ENCODE data around the gene ZNF835. TPM values are rescaled to one million over a fixed set of nuclear protein-coding genes. Genes with fewer than 3 reads are reported as not detected.

ZNF835 gene
- total RNA-seq, 1 experiment from 2014 or later, result 0.07 TPM

DNA sequence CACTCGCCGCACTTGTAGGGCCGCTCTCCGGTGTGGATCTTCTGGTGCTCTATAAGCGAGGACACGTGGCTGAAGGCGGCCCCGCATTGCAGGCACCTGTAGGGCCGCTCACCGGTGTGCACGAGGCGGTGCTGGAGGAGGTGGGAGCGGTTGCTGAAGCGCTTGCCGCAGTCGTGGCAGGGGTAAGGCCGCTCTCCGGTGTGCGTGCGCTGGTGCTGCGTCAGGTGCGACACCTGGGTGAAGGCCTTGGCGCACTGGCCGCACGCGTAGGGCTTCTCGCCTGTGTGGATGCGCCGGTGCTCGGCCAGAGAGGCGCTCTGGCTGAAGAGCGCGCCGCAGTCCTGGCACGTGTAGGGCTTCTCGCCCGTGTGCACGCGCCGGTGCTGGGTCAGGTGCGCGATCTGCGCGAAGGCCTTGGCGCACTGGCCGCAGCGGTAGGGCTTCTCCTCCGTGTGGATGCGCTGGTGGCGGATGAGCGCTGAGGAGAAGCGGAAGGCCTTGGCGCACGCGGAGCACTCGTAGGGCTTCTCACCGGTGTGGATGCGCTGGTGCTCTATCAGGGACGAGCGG is 7.5 kb downstream of the ZNF835 start:
- Histone ChIP-seq H3K79me1 (ENCODE audit: insufficient read depth, low read depth, low read length, poor library complexity, severe bottlenecking) (no peaks in the 10 kb centered on the region), H3K79me2 (ENCODE audit: insufficient read depth, low read length) (no peaks in the 10 kb centered on the region), H3K9me3 (ENCODE audit: control insufficient read depth, low read depth, low read length) (peaks cover 55% of the 10 kb centered on the region), H2BK120ac (ENCODE audit: low read depth, low read length, poor library complexity, severe bottlenecking) (no peak overlapping the region), H3K27me3 (ENCODE audit: insufficient read depth, low read length) (no peaks in the 10 kb centered on the region), H3K14ac (ENCODE audit: insufficient read depth, low read length) (no peak overlapping the region), H3K27ac (ENCODE audit: insufficient read length, low read depth, low read length) (no peak overlapping the region), H3K18ac (ENCODE audit: insufficient read length, low read depth, low read length) (no peak overlapping the region), H2BK20ac (ENCODE audit: low read depth, low read length, poor library complexity, severe bottlenecking) (no peak overlapping the region), H2BK15ac (ENCODE audit: low read depth, low read length) (no peak overlapping the region), H3K4me1 (ENCODE audit: insufficient read depth, low read length) (no peaks in the 10 kb centered on the region), H2AK5ac (ENCODE audit: insufficient read length, low read length) (no peak overlapping the region), H3K56ac (ENCODE audit: insufficient read length, low read depth, low read length) (no peak overlapping the region), H3K4ac (ENCODE audit: low read depth, low read length) (no peak overlapping the region), H2BK5ac (ENCODE audit: insufficient read length, low read length) (no peak overlapping the region), H3K9ac (ENCODE audit: extremely low read depth, insufficient read length, low read length) (no peak overlapping the region), H4K91ac (ENCODE audit: insufficient read length, low read depth, low read length) (no peak overlapping the region), H3K23ac (ENCODE audit: insufficient read length, low read depth, low read length) (no peak overlapping the region), H4K8ac (replicated peaks; ENCODE audit: insufficient read length, low read depth, low read length) (no peak overlapping the region), H3K4me2 (ENCODE audit: insufficient read depth, insufficient read length, low read length) (no peak overlapping the region), H3T11ph (ENCODE audit: low read length) (no peak overlapping the region), H2BK12ac (ENCODE audit: insufficient read length, low read depth, low read length) (no peak overlapping the region), H4K20me1 (ENCODE audit: control insufficient read depth, insufficient read depth, insufficient read length) (no peaks in the 10 kb centered on the region), H4K5ac (ENCODE audit: insufficient read length, low read depth, low read length) (no peak overlapping the region), H2AFZ (ENCODE audit: low read length) (no peak overlapping the region), H3K23me2 (ENCODE audit: insufficient read length, low read depth, low read length, poor library complexity, severe bottlenecking) (no peaks in the 10 kb centered on the region)
- DNase-seq, result no peak
- Mint-ChIP-seq H3K36me3 (ENCODE audit: insufficient read depth in 1 of 3, low read depth in 3 of 3) (peaks cover 12 to 31% (median 23%) of the 10 kb centered on the region in 3 experiments; a peak in 6 of 7 replicates), H3K27me3 (ENCODE audit: low read depth) (peaks cover 2% of the 10 kb centered on the region), H3K4me3 (no peak overlapping the region), H3K4me1 (no peaks in the 10 kb centered on the region), H3K9me3 (peaks cover 88 to 99% of the 10 kb centered on the region in 2 experiments), H3K27ac (no peak overlapping the region)
- TF ChIP-seq, protein P1, sequence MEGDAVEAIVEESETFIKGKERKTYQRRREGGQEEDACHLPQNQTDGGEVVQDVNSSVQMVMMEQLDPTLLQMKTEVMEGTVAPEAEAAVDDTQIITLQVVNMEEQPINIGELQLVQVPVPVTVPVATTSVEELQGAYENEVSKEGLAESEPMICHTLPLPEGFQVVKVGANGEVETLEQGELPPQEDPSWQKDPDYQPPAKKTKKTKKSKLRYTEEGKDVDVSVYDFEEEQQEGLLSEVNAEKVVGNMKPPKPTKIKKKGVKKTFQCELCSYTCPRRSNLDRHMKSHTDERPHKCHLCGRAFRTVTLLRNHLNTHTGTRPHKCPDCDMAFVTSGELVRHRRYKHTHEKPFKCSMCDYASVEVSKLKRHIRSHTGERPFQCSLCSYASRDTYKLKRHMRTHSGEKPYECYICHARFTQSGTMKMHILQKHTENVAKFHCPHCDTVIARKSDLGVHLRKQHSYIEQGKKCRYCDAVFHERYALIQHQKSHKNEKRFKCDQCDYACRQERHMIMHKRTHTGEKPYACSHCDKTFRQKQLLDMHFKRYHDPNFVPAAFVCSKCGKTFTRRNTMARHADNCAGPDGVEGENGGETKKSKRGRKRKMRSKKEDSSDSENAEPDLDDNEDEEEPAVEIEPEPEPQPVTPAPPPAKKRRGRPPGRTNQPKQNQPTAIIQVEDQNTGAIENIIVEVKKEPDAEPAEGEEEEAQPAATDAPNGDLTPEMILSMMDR (conservative IDR thresholded peaks at IDR 0.05), result no peak
- WGBS (ENCODE audit: extremely low coverage, insufficient read length, low lambda C conversion rate), result no CpG with 5 or more reads among the region's 60 CpGs
